A172 (cell line): ENCODE results near the gene DAZAP2. TPM values are rescaled to one million over a fixed set of nuclear protein-coding genes. Genes with fewer than 3 reads are reported as not detected.

Experiments used
- DNase-seq: peaks from one replicate; pipeline ENCODE4 v3.0.0-alpha.2; 2015; ENCODE audit warnings: low spot score
- total RNA-seq: library from RNA; depleted of rRNA; stranded (reverse); fragments of >200 nt; shearing (Covaris generic); gene quantifications from 2 replicates; pipeline ENCODE4 v1.2.3, GENCODE V29; 2014; rRNA removed

Gene DAZAP2
- 187 and 225 TPM in 2 replicates for total RNA-seq

DNA sequence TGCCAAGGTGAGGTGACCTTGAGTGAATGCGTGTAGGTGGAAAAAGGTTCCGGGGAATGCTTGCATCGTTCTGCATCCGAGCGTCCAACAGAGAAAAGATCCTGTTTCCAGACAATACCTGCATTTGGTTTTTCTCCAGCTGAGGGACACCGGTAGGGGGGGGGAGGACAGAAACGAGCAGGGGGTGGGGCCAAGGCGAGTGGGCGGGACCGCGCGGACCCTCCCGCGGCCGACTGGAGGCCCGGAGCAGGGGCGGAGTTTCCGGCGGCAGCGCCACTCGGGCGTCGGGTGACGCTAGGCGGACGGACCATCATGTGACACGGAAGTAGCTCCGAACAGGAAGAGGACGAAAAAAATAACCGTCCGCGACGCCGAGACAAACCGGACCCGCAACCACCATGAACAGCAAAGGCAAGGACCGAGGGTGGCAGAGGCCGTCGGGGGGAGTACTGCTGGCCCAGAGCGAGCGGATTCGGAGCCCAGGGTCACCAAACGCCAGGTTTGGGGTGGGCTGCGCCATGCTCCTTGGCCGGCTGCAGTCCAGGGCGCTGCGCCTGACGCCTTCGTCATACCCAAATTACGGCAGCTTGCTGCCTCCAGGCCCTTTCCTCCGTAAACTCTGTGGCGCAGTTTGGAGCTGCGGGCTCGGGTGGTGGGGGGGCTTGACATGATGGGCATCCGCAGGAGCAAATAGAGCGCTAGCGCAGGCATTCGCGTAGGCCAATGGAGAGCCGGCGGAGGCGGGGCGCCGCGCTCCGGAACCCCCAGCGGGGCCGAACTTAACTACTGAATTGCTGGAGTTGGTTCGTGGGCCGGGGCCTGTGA, at the start of gene DAZAP2:
Gene DAZAP2, plus strand, starts transcription at position 317 of the 825 bp plus-strand sequence. Its CDS starts 82 bp downstream, at position 399.
- peak; percentile 90 for DNase-seq

DNA sequence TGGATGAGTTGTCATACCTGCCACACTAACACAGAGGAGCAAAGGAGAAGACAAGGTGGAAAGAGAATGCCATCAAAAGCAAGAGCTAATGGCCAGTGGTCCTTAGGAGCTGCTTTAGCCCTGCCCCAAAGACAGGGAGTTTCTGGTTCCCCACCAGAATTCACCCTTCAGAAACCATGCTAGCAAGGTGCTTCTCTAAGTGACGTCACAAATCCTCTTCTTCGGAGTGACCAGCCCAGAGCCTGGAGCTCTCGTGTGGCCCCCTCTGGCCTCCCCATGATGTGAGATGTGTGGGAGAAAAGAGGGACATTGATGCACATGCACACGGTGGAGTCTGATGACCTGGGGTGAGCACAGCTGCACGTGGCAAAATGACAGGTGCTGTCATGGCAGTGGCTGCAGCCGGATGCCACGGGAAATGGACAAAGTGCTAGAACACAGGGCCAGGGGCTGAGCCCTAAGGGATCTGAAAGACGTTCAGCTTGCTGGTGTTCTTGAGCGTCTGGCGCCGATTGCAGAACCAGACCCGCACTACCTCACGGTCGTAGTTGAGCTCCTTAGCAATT, 48.8 kb upstream of the DAZAP2 start:
- no peak for DNase-seq

DNA sequence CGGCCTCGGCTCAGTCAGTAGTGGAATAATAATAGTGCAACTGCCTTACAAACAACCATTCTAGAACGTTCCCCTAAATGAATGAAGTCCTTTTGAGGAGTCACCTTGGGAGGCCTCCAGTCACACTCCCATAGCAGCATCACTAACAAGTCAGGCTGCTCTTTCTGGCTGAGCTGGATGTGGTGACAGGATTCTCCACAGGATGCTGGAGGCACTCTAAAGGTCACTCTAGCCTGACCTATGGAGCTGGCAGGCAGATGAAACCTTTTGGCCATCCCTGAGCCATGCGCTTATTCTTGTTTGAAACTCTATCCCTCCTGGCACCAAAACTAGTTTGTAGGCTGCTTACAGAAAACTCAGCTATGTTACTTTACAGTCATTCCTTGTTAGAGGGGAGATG, 47.8 kb upstream of the DAZAP2 start:
- no peak for DNase-seq

- no peak for DNase-seq
Observed at GRCh38 chr12:51191516-51192283, 46.9 kb upstream of the DAZAP2 start.

- no peak for DNase-seq
Observed at GRCh38 chr12:51192284-51192671, 46.3 kb upstream of the DAZAP2 start.

DNA sequence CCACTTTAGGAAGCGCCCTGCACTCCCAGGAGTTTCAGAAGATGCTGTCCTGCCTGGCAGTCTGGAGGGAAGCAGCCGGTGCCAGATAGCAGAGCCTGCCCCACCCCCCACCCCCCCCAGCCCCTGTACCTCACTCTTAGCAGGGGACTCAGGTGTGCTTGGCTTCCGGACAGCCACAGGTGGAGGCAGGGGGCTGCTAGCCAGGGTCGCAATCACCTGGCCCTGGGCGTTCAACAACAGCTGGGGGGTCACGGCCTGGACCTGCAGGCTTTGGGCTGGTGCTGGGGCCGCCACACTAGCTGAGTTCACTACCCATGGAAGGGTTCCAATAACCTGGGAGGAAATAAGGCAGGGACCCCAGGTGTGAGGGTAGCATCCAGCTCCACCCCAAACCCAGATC, 42.8 kb upstream of the DAZAP2 start:
- DNase-seq: no peak

DNA sequence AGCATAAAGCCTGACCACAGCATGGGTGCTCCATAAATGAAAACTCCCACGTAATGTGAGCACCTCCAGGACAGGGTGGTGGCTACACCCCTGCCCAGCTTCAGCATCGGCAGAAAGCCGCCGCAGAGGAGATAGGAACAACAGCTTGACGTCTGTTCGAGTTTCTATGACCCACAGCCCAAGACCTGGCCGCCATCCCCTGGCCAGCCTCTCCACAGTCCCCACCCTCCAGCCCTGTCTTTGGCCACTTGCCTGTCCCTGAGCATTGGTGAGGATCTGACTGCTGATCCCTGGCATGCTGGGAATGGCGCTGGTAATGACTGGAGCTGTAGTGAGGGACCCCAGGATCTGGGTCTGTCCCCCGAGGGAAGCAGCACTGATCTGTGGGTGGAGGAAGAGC, 42.1 kb upstream of the DAZAP2 start:
- DNase-seq: no peak

- no peak for DNase-seq
Observed at GRCh38 chr12:51197736-51198567, 40.7 kb upstream of the DAZAP2 start.

DNA sequence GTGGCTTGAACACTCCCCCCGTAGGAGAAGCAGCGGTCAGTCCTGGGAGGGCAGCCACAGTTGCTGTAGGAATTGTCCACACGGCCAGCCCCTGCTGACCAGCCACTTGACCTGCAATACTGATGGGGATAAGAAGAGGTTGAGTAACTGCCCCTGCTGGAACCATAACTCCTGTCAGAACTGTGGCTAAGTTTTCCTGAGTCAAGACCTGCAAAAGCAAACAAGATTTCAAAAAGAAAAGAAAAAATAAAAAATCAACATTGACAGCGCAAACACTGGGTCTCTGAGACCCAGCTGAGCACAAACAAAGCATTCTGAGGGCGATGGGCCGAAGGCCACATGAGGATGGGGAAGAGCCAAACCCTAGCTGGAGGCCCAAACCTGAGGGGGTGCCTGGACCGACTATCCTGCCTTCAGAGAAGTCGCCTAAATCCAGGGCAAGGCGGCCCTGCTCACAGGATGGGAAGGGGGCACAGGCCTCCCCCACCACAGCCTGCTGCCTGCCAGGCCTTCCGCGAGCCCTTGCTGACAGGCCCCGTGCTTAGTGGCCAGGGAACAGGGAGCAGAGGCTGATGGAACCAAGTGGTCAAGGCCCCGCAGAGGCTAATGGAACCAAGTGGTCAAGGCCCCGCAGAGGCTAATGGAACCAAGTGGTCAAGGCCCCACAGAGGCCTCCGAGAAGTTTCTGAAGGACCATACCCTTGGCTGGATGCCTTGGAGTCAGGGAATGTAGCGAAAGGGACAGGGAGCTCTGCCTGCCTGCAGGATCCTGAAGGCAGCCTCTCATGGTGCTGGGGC, 39.9 kb upstream of the DAZAP2 start:
- no peak for DNase-seq

DNA sequence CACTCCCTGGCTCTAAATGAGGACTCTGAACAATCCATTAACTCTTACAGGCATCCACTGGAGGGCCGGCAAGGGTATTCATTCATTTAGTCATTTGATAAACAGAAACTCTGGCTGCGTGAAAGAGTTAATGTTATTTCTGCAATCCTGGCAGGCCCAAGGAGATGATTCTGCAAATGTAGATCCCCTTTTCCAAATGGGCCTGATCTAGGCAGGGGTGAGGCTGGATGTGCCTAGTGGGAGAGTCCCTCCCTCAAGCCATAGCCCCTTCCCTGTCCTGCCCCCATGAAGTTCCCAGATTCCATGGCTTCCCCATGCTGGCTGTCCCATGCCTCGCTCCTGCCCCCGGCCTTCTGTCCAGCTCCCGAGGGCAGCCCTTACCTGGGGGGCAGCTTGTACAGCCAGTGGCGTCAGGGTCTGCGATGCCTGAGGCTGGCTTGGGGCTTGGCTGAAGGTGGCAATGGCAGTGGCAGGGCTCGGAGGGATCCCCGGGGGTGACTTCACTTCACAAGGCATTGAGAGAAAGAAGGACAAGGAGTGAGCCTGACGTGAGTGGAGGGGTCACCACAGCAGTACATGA, 39.2 kb upstream of the DAZAP2 start:
- DNase-seq: no peak

GRCh38 chr12:51200156-51200555, 38.5 kb upstream of the DAZAP2 start:
- no peak for DNase-seq

DNA sequence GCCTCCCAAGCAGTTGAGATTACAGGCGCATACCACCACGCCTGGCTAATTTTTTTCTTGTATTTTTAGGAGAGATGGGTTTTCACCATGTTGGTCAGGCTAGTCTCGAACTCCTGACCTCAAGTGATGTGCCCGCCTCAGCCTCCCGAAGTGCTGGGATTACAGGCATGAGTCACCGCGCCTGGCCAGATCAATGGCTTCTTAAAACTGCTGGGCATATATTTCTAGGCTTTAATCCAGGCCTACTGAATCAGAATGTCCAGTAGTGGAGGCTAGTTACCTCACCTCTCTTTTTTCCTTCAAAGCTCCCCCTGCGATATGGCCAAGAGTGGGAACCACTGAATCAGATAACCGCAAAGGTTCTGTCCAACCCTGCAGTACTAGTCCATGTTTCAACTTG, 37.8 kb upstream of the DAZAP2 start:
- no peak for DNase-seq

DNA sequence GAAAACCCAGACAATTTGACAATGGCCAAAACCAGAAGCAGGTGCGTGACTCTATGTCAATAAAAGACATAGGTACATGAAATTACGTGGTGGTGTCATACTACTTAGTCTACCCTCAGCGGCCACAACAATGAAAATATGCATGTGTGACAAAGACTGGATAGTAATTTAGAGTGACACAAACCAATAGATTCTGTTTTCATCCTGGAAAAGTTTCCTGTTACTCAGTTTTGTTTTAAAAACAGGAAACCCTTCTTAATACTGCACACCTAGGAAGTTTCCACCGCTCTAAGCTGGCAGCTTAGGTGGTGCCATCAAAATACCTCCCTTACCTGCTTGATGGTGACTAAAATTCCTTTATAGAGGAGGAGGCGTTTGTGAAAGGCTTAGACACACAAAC, 35.9 kb upstream of the DAZAP2 start:
- DNase-seq: no peak

DNA sequence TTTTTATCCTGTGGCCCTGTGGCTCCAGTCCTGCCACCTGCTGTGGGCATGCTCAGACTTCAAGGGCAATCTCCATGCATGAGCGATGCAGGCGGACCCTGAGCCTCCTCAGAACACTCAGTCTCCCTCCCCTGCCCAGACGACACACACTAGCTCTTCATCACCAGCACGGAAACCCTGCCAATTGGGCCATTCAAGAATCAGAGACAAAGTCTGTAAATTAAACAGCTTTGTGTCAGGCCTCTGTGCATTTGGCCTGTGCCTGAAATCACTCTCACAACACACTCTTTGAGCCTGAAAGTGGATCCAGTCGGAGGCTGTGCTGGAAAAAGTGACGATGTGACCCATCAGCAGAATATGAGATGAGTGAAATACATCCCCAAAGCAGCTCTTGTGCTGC, 33.3 kb upstream of the DAZAP2 start:
- no peak for DNase-seq

DNA sequence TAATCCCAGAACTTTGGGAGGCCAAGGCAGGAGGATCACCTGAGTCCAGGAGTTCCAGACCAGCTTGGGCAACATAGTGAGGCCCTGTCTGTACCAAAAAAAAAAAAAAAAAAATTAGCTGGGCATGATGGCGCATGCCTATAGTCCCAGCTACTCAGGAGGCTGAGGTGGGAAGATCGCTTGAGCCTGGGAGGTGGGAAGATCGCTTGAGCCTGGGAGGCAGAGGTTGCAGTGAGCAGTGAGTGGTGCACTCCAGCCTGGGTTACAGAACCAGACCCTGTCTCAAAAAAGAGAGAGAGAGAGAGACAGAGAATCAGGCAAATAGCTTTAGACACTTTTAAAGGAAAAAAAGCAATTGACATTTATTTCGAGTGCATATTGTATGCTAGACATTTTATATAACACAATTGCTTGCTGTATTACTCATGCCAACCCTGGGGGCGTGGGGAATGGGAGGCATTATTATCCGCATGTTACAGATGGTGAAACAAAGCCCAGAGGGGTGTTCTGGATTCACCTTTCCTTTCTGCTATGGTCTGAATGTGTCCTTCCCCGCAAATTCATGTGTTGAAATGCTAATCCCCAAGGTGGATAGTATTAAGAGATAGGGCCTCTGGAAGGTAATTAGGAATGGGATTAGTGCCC, 30.5 kb upstream of the DAZAP2 start:
- DNase-seq: no peak

DNA sequence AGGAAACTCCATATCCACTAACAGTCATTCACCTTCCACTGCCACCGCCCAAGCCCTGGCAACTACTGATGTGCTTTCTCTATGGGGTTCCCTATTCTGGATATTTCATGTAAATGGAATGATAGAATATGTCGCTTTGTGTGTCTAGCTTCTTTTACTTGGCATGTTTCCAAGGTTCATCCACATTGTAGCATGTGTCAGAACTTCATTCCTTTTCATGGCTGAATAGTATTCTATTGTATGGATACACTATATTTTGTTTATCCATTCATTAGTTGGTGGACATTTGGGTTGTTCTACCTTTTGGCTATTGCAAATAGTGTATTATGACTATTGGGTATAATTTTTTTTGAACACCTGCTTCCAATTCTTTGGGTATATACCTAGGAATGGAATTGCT, 29.4 kb upstream of the DAZAP2 start:
- no peak for DNase-seq

- no peak for DNase-seq
Observed at GRCh38 chr12:51210690-51211395, 27.8 kb upstream of the DAZAP2 start.

- DNase-seq: no peak
Observed at GRCh38 chr12:51214895-51215294, 23.7 kb upstream of the DAZAP2 start.

DNA sequence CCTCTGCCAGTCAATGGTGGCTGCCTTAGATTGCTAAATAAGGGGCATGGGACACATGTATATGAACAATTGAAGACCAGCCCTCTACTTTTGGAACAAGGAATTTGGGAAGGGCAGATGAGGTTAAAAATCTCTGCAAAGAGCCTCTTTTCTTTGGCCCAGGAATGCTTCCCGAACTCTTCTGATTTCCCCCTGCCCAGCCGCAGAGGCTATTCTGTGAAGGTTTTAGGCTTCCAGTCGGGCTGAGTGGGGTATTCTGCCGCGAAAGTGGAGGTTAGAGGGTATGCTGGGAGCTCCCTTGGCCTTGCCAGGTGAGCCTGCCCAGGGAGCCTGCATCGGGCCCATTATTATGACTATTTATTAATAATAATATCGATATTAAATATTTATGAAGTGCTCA, 22.0 kb upstream of the DAZAP2 start:
- DNase-seq: no peak
